ENCODE results near the gene HDAC3. TPM values are rescaled to one million over a fixed set of nuclear protein-coding genes. Genes with fewer than 3 reads are reported as not detected.

The HDAC3 gene
- total and polyA plus RNA-seq, 2 donors (not counting 1 experiment from before 2014, with no cell fraction given), result 85.5 to 94.0 TPM

DNA sequence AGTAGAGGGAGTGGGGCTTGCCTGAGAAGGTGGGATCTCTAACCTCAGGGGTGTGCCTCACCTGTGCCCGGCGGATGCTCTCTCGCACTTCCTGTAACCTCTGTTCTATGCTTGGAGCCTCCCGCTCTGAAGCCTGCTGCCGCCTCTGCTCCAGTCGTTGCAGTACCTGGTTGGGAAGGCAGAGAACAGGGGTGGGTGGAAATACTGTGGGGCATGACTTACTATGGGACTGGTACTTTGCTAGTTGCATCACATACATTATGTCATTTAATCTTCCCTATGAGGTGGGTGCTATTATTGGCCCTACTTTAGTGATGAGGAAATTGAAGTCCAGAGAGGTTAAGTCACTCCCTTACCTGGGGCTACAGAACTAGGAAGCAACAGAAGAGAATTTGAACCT is 9.4 kb upstream of the HDAC3 start:
- POLR2A ChIA-PET, result no interaction called here
- H2AFZ ChIP-seq (ENCODE audit: insufficient read depth, low read depth, low read length, poor library complexity, severe bottlenecking), result no peak overlapping the region
- no peak overlapping the region for H3K4me3 Mint-ChIP-seq
- peaks cover 17% of the 10 kb centered on the region for H3K4me1 Mint-ChIP-seq
- no peak overlapping the region for H3K9ac ChIP-seq (ENCODE audit: low read length)
- DNase-seq (no peak), ATAC-seq (ENCODE audit: low read depth) (no peak)
- H3K9me3 Mint-ChIP-seq (ENCODE audit: insufficient read depth), result no peaks in the 10 kb centered on the region
- H3K4me3 ChIP-seq (ENCODE audit: control extremely low read depth in 1 of 5, extremely low read depth in 1 of 5, insufficient read depth in 1 of 5, low read depth in 2 of 5, low read length in 4 of 5), result no peak overlapping the region
- no peaks in the 10 kb centered on the region for H3K27me3 ChIP-seq (replicated peaks in 1 of 4; ENCODE audit: control extremely low read depth in 1 of 4, control insufficient read depth in 3 of 4, insufficient read depth in 4 of 4, low read length in 3 of 4)
- TF ChIP-seq, protein P1, sequence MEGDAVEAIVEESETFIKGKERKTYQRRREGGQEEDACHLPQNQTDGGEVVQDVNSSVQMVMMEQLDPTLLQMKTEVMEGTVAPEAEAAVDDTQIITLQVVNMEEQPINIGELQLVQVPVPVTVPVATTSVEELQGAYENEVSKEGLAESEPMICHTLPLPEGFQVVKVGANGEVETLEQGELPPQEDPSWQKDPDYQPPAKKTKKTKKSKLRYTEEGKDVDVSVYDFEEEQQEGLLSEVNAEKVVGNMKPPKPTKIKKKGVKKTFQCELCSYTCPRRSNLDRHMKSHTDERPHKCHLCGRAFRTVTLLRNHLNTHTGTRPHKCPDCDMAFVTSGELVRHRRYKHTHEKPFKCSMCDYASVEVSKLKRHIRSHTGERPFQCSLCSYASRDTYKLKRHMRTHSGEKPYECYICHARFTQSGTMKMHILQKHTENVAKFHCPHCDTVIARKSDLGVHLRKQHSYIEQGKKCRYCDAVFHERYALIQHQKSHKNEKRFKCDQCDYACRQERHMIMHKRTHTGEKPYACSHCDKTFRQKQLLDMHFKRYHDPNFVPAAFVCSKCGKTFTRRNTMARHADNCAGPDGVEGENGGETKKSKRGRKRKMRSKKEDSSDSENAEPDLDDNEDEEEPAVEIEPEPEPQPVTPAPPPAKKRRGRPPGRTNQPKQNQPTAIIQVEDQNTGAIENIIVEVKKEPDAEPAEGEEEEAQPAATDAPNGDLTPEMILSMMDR (IDR thresholded peaks at IDR 0.05), result no peak
- no peak for TF ChIP-seq EZH2 (IDR thresholded peaks at IDR 0.05; ENCODE audit: borderline replicate concordance, insufficient read depth, low read depth, low read length, poor library complexity, severe bottlenecking)
- H3K27ac Mint-ChIP-seq, result peak overlapping the region; percentile 50
- peaks cover 7% of the 10 kb centered on the region for H3K79me2 ChIP-seq (ENCODE audit: control insufficient read depth, insufficient read depth, low read length)
- H3K27ac ChIP-seq (ENCODE audit: low read length in 2 of 2), result no peak overlapping the region
- intact Hi-C loops (cut with micrococcal nuclease), result no loop called here
- peaks cover 11 to 51% of the 10 kb centered on the region in 2 experiments for H3K36me3 ChIP-seq (replicated peaks in 1 of 2; ENCODE audit: control extremely low read depth in 1 of 2, control insufficient read depth in 1 of 2, extremely low read depth in 1 of 2, insufficient read depth in 2 of 2, low read length in 1 of 2)
- peaks cover 8 to 15% of the 10 kb centered on the region in 2 donors for H3K4me1 ChIP-seq (ENCODE audit: control insufficient read depth in 2 of 2, insufficient read depth in 2 of 2, low read length in 2 of 2)
- CTCF ChIA-PET, result interaction anchor here (1.2 to 2.7 kb wide), 3 partner anchors 8 to 315 kb away, joined by 5 to 6 read pairs (median 5); partner anchors contain the start of genes HDAC3 and RELL2
- WGBS (ENCODE audit: insufficient coverage), result 98% methylated on average over 5 of the region's 6 CpGs
- no peak overlapping the region for H3K4me2 ChIP-seq (replicated peaks; ENCODE audit: low read depth, low read length, poor library complexity, severe bottlenecking)
- H4K20me1 ChIP-seq (ENCODE audit: control insufficient read depth, insufficient read depth, low read length, poor library complexity, severe bottlenecking), result no peaks in the 10 kb centered on the region
- no peaks in the 10 kb centered on the region for H3K27me3 Mint-ChIP-seq
- H3K9me3 ChIP-seq (ENCODE audit: control extremely low read depth in 1 of 3, control insufficient read depth in 2 of 3, insufficient read depth in 1 of 3, low read length in 2 of 3), result no peaks in the 10 kb centered on the region

DNA sequence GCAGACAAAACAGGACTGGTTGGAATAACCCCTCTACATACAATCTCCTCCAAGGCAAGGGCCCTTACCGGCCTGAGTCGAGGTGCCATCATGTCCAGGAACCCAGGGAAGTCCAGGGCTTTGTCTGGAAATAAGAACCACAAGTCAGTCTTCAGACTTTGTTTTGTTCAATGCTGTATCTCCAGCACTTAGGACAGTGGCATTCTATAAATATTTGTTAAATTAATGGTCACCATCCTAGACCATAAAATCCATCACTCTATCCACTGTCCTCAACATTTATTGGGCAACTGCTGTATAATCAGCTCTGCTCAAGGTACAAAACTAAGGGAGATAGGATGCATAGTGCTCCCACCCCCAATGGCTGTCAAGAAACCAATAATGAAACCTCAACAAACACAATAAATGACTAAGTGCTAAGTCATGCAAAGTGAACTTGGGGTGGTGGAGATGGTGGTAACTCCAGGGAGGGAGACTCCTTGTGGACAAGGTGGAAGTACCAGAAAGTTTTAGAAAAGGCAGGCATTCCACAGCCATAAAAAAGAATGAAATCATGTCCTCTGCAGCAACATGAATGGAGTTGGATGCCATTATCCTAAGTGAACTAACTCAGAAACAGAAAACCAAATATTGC is 5.1 kb upstream of the HDAC3 start:
- H3K9ac ChIP-seq (ENCODE audit: low read length), result no peak overlapping the region
- H3K4me2 ChIP-seq (replicated peaks; ENCODE audit: low read depth, low read length, poor library complexity, severe bottlenecking), result no peak overlapping the region
- intact Hi-C loops (cut with micrococcal nuclease), result no loop called here
- H3K4me3 Mint-ChIP-seq, result no peak overlapping the region
- H3K27me3 ChIP-seq (replicated peaks in 1 of 4; ENCODE audit: control extremely low read depth in 1 of 4, control insufficient read depth in 3 of 4, insufficient read depth in 4 of 4, low read length in 3 of 4), result no peaks in the 10 kb centered on the region
- H3K4me3 ChIP-seq (ENCODE audit: control extremely low read depth in 1 of 5, extremely low read depth in 1 of 5, insufficient read depth in 1 of 5, low read depth in 2 of 5, low read length in 4 of 5), result no peak overlapping the region
- H3K36me3 ChIP-seq (replicated peaks in 1 of 2; ENCODE audit: control extremely low read depth in 1 of 2, control insufficient read depth in 1 of 2, extremely low read depth in 1 of 2, insufficient read depth in 2 of 2, low read length in 1 of 2), result peaks cover 7 to 41% of the 10 kb centered on the region in 2 experiments
- peaks cover 7 to 11% of the 10 kb centered on the region in 2 donors for H3K4me1 ChIP-seq (ENCODE audit: control insufficient read depth in 2 of 2, insufficient read depth in 2 of 2, low read length in 2 of 2)
- no peaks in the 10 kb centered on the region for H3K27me3 Mint-ChIP-seq
- no peaks in the 10 kb centered on the region for H3K9me3 Mint-ChIP-seq (ENCODE audit: insufficient read depth)
- CTCF ChIA-PET, result interaction anchor here (1.4 to 2.2 kb wide), 3 partner anchors 18 to 50 kb away, joined by 4 to 6 read pairs (median 4); no protein-coding TSS in a partner anchor
- no peak overlapping the region for H3K27ac Mint-ChIP-seq
- H3K27ac ChIP-seq (ENCODE audit: low read length in 2 of 2), result no peak overlapping the region
- H4K20me1 ChIP-seq (ENCODE audit: control insufficient read depth, insufficient read depth, low read length, poor library complexity, severe bottlenecking), result no peaks in the 10 kb centered on the region
- WGBS (ENCODE audit: insufficient coverage), result 100% methylated on average over 2 of the region's 2 CpGs
- no peak for DNase-seq
- peaks cover 7% of the 10 kb centered on the region for H3K4me1 Mint-ChIP-seq
- no peak overlapping the region for H2AFZ ChIP-seq (ENCODE audit: insufficient read depth, low read depth, low read length, poor library complexity, severe bottlenecking)
- H3K79me2 ChIP-seq (ENCODE audit: control insufficient read depth, insufficient read depth, low read length), result peaks cover 7% of the 10 kb centered on the region
- TF ChIP-seq, protein P1 (IDR thresholded peaks at IDR 0.05), result no peak
- TF ChIP-seq EZH2 (IDR thresholded peaks at IDR 0.05; ENCODE audit: borderline replicate concordance, insufficient read depth, low read depth, low read length, poor library complexity, severe bottlenecking), result no peak
- POLR2A ChIA-PET, result no interaction called here
- no peak for ATAC-seq (ENCODE audit: low read depth)
- H3K9me3 ChIP-seq (ENCODE audit: control extremely low read depth in 1 of 3, control insufficient read depth in 2 of 3, insufficient read depth in 1 of 3, low read length in 2 of 3), result no peaks in the 10 kb centered on the region

Data from B cell (primary cell).